Nucleus accumbens (tissue), 56 donors: ENCODE data around the gene ZNF132.
A peak's percentile ranks its signal among the peaks of the same experiment; 100 is the strongest.
"Not testable (repeated sequence)": the region's sequence is repeated elsewhere in the genome, so short reads cannot be mapped to it uniquely, and the experiment has no call there.

Experiments
- DNase-seq, 56 donors: peaks; one replicate each; lab custom pipeline; 2025; lab: John Stamatoyannopoulos, UW

The ZNF132 gene

GRCh38 chr19:58408152-58409009 is 31.6 kb downstream of the ZNF132 start, which contains the start of gene ZNF584:
Gene ZNF584 (plus strand): TSS chr19:58408649. CDS start chr19:58409148, 499 bp downstream.
- peak; percentile 49 to 98 (median 93) for DNase-seq

- peak in 1 of 56 donors; percentile 47 for DNase-seq
Observed at GRCh38 chr19:58407658-58408151, 32.2 kb downstream of the ZNF132 start.

GRCh38 chr19:58406818-58407657 is 32.9 kb downstream of the ZNF132 start:
- DNase-seq, result no peak

DNA sequence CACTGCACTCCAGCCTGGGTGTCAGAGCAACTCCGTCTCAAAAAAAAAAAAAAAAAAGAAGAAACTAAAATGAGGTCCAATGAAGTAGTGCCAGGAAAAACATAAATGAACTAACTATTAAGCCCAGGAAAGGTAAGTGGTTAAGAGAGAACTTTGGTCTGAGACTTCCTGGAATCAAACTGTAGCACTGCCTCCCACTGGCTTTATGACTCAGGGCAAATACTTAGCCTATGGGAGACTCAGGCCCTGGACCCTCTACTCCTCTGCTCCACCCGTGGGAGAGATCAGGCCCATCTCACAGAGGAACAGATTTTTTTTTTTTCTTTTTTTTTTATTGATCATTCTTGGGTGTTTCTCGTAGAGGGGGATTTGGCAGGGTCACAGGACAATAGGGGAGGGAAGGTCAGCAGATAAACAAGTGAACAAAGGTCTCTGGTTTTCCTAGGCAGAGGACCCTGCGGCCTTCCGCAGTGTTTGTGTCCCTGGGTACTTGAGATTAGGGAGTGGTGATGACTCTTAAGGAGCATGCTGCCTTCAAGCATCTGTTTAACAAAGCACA is 36.0 kb downstream of the ZNF132 start:
- DNase-seq, result not testable (repeated sequence)

GRCh38 chr19:58401840-58402421 is 38.0 kb downstream of the ZNF132 start:
- no peak for DNase-seq

DNA sequence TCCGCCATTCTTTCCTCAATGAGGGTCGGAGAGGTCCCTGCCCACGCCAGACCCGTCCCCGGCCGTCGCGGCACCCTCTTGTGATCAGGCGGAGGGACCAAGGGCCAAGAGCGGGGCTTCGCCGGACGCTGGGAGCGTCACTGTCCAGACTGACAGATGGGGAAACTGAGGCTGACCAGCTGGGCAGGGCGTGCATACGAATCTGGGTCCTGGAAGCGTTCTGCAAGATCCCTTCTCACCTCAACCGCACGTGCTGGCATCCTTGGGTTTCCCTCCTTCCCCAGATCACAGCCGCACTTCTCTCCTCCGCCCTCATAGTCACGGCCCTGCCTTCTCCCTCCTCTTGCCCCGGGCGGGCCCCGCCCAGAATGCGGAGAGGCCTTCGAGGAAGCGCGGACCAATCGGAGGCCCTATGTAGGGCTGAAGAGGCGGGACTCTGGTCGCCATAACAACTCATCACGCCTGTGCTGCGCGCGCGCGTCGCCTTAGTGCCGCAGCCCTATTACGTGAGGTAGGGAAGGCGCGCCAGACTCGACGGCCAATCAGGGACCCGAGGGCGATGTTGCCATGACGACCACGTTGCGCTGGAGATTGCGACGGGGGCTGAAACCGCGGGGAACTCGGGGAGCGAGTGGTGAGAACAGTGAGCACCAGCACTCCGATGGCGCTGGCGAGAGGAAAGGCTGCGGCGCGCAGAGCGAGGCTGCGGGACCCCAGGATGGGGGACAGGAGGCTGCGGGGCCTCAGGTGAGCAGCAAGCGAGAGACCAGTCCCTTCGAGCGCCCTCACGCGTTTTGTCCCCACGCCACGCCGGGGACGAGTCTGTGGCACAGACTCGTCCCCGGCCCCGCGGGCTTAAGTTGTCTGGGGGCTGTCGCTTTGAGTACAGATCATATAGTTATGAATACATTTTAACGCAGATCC is 38.8 kb downstream of the ZNF132 start:
- peak; percentile 65 to 100 (median 98) for DNase-seq

DNA sequence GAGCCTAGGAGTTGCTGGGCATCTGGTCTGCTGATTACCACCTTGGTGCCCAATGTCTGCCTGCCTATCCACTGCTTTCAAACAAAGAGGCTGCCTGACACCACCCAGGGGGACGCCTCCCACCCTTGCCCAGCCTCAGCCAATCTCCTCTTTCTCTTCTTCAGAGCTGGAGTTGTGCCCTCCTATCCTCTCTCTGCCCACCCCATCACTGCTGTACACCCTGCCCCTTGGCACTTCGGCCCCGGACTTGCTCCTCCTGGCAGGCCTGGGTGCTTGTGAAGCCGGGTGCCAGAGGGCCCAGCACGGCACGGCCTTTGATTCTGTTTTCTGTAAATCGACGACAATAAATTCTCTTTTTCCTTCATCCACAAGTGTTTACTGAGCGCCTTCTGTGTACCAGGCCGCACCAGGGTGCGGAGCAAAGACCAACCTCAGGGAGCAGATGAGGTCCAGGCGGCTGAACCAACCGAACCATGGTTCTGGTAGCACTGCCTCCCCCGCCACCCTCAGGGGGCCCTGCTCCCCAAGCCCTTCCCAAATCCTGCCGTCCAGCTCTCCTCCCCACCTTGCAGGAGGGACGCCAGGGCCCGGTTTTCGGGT is 39.5 kb downstream of the ZNF132 start:
- peak in 14 of 56 donors; percentile 7 to 45 (median 28) for DNase-seq

GRCh38 chr19:58399903-58400302 is 40.0 kb downstream of the ZNF132 start:
- DNase-seq, result no peak

GRCh38 chr19:58398545-58398944 is 41.4 kb downstream of the ZNF132 start:
- DNase-seq, result no peak

GRCh38 chr19:58398087-58398486 is 41.9 kb downstream of the ZNF132 start:
- no peak for DNase-seq

GRCh38 chr19:58397533-58398037 is 42.4 kb downstream of the ZNF132 start:
- no peak for DNase-seq

DNA sequence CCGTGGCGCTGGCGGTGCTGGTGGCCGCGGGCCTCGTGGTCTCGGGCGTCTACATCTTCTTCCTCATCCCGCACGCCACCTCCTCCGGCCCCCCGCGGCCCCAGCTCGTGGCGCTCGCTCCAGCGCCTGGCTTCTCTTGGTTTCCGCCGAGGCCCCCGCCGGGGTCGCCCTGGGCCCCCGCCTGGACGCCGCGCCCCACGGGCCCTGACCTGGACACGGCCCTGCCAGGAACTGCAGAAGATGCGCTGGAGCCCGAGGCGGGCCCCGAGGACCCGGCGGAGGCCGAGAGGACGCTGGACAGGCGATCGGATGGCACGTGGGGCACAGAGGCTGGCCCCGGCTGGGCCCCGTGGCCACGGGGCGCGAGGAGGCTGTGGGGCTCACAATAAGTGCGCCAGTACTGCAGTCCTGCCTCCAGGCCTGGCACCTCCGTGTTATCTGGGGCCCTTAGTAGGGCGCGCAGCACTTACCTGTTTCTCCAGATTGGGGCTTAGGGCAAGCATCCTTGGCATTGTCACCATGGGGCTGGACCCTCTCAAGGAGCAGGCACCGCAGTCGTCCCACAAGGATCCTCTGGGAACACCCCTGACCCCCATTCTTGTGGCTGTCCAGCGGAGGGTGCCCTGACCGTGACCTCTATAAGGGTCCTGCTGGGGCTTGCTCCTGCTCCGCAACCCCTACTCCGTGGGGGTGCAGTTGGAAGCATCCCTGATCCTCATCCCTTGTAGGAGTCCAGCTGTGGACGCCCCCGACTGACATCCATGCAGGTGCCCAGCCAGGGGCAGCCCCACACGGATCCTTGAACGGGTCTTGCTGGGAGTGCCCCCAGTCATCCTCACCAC is 43.0 kb downstream of the ZNF132 start:
- DNase-seq, result no peak

- DNase-seq, result no peak
Observed at GRCh38 chr19:58395979-58396627, 43.9 kb downstream of the ZNF132 start.

DNA sequence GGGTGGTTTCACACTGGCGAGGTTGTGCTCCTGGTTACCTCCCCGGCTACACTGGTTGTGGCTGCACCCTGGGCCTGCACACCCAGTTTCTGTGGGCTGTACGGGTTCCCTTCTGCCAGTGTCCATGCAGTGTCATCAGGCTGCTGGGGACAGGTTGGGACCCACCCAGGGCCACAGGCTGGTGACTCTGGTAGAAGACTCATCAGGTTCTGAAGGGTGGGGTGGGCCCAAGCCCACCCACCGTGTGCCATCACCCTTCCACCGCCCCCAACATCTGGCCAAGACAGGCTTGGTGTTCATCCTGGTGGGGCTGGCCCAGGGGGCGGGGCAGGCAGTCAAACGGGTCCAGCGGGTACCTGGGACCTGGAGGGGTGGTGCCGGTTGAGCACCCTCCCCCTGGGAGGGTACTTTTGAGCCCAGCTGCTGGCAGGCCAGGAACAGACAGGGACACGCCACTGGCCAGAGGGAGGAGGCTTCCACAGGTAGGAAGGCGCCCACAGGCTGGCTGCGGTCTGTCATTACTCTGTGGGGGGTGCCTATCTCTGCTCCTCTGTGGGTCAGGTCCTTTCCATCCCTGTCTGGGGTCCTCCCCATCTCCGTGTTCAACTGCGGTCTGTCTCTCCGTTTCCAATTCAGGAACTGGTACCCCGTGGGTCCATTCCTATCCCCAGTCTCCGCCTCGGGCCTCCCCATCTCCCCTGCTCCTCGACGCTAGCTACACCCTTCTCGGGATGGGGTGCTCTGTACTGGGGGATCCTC is 44.6 kb downstream of the ZNF132 start, which contains the start of gene RNF225:
Gene RNF225 (plus strand): TSS at position 437 of the 759 bp plus-strand sequence. CDS start 434 bp downstream, outside the sequence.
- DNase-seq, result no peak

- no peak for DNase-seq
Observed at GRCh38 chr19:58394821-58395219, 45.1 kb downstream of the ZNF132 start.

- DNase-seq, result no peak
Observed at GRCh38 chr19:58393725-58394033, 46.3 kb downstream of the ZNF132 start.
